Measurements from ENCODE around the gene ADARB1. TPM values are rescaled to one million over a fixed set of nuclear protein-coding genes. Genes with fewer than 3 reads are reported as not detected.
A peak's percentile ranks its signal among the peaks of the same experiment; 100 is the strongest.
"Not testable (repeated sequence)": the region's sequence is repeated elsewhere in the genome, so short reads cannot be mapped to it uniquely, and the experiment has no call there.

Gene ADARB1
- total RNA-seq, 1 experiment from 2014 or later: 31.9 TPM

DNA sequence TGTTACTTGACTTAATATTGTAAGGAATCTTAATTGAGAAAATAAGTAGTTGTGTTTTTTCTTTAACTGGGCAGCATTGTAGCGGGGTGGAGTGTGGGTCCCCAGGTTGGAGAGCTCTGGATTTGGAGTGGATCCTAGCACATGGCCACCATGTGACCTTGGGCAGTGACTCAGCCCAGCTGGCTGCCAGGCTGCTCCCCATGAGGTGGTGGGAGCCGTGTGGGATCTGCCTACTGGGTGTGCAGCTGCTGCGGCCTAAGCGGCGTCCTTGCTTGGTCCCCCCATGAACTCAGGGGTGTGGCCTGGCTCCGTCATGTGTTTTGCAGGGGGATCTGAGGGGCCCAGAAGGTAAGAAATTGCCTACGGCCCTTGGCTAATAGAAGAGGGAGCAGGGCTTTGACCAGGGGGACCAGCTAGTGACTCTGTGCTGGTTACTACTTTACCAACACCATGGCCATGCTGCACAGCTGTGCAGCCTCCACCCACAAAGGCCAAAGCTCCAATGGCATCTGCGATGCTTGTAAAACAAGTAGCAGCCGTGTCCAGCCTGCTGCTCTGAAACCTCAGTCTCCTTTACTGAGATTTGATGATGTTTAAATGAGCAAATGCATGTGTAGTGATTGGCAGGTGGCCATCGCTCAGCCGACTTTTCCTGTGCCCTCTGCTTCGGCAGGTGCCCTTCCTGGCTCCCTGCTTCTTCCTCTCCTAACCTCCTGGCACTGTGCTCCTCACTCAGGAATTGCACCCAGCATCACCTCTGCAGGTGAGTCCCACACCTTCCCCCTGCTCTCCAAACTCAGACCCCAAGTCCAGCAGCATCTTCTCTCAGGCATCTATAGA, 68.3 kb downstream of the ADARB1 start:
- Histone ChIP-seq H3K27me3 (replicated peaks; ENCODE audit: insufficient read depth, low read depth, low read length, poor library complexity) (no peaks in the 10 kb centered on the region), H3K4me3 (ENCODE audit: low read depth, low read length, poor library complexity, severe bottlenecking) (no peak overlapping the region), H3K9me3 (ENCODE audit: low read depth, low read length, poor library complexity, severe bottlenecking) (no peaks in the 10 kb centered on the region), H3K27ac (ENCODE audit: low read depth, low read length, poor library complexity, severe bottlenecking) (no peak overlapping the region), H3K4me1 (ENCODE audit: insufficient read depth, low read length, poor library complexity, severe bottlenecking) (no peaks in the 10 kb centered on the region), H3K36me3 (ENCODE audit: insufficient read depth, low read length, poor library complexity, severe bottlenecking) (no peaks in the 10 kb centered on the region)
- DNase-seq (ENCODE audit: low spot score): peak; percentile 11
- no peak for TF ChIP-seq EZH2 (IDR thresholded peaks at IDR 0.05; ENCODE audit: borderline replicate concordance, low read depth, low read length, poor library complexity, severe bottlenecking)
- TF ChIP-seq, protein P1, sequence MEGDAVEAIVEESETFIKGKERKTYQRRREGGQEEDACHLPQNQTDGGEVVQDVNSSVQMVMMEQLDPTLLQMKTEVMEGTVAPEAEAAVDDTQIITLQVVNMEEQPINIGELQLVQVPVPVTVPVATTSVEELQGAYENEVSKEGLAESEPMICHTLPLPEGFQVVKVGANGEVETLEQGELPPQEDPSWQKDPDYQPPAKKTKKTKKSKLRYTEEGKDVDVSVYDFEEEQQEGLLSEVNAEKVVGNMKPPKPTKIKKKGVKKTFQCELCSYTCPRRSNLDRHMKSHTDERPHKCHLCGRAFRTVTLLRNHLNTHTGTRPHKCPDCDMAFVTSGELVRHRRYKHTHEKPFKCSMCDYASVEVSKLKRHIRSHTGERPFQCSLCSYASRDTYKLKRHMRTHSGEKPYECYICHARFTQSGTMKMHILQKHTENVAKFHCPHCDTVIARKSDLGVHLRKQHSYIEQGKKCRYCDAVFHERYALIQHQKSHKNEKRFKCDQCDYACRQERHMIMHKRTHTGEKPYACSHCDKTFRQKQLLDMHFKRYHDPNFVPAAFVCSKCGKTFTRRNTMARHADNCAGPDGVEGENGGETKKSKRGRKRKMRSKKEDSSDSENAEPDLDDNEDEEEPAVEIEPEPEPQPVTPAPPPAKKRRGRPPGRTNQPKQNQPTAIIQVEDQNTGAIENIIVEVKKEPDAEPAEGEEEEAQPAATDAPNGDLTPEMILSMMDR (conservative IDR thresholded peaks at IDR 0.05; ENCODE audit: low read depth, low read length): no peak
- intact Hi-C loops (cut with micrococcal nuclease; ENCODE audit: unreplicated experiment): loop anchor here (5.0 to 10.0 kb wide), 2 partner anchors 150 to 682 kb away; no protein-coding TSS in a partner anchor
- BruUV-seq (replicated peaks): no TSS peak
- POLR2A ChIA-PET (ENCODE audit: low non-redundant PET): no interaction called here
- CTCF ChIA-PET: no interaction called here

DNA sequence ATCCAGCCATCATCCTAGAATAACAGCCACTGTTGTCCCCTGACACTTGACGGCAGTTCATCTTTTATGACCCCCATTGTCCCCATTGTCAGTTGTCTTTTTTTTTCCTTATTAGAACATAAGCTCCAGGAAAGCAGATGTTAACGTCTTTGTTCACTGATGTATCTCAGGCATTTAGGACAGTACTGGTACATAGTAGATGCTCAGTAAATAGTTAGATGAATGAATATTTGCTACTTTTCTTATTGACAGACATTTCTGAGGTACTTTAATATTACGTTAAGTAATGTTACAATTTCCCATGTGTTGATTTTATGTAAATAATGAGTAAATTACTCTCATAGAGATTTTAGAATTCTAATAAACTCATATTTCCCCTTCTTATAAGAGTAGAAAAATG, 69.5 kb downstream of the ADARB1 start:
- Histone ChIP-seq H3K27me3 (replicated peaks; ENCODE audit: insufficient read depth, low read depth, low read length, poor library complexity) (no peaks in the 10 kb centered on the region), H3K36me3 (ENCODE audit: insufficient read depth, low read length, poor library complexity, severe bottlenecking) (no peaks in the 10 kb centered on the region), H3K4me3 (ENCODE audit: low read depth, low read length, poor library complexity, severe bottlenecking) (no peak overlapping the region), H3K9me3 (ENCODE audit: low read depth, low read length, poor library complexity, severe bottlenecking) (no peaks in the 10 kb centered on the region), H3K27ac (ENCODE audit: low read depth, low read length, poor library complexity, severe bottlenecking) (no peak overlapping the region), H3K4me1 (ENCODE audit: insufficient read depth, low read length, poor library complexity, severe bottlenecking) (no peaks in the 10 kb centered on the region)
- ChIA-PET CTCF (no interaction called here), POLR2A (ENCODE audit: low non-redundant PET) (no interaction called here)
- TF ChIP-seq, protein P1 (conservative IDR thresholded peaks at IDR 0.05; ENCODE audit: low read depth, low read length): no peak
- TF ChIP-seq EZH2 (IDR thresholded peaks at IDR 0.05; ENCODE audit: borderline replicate concordance, low read depth, low read length, poor library complexity, severe bottlenecking): no peak
- no peak for DNase-seq (ENCODE audit: low spot score)
- intact Hi-C loops (cut with micrococcal nuclease; ENCODE audit: unreplicated experiment): loop anchor here (5.0 to 10.0 kb wide), 2 partner anchors 148 to 681 kb away; no protein-coding TSS in a partner anchor
- BruUV-seq (replicated peaks): no TSS peak

DNA sequence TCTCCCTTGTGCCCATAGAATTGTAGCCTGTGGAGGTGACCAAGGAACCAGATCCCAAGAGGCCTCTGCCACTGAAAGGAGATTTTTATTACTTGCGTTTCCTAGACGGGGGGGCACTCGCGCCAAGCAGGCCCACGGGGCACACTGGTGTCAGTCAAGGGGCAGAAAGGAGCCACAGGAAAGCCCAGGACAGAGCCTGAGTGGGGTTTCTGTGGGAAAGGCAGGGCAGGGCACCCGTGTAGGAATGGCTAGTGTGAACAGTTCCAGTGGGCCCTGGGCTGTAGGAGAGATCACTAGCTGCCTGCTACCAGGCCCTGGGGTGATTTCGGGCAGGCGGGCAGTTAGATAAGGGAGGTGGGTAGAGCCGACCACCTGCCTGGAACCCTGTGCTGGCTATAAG, 70.8 kb downstream of the ADARB1 start:
- no peaks in the 10 kb centered on the region for H3K4me1 ChIP-seq (ENCODE audit: insufficient read depth, low read length, poor library complexity, severe bottlenecking)
- POLR2A ChIA-PET (ENCODE audit: low non-redundant PET): no interaction called here
- BruUV-seq (replicated peaks): no TSS peak
- no peaks in the 10 kb centered on the region for H3K9me3 ChIP-seq (ENCODE audit: low read depth, low read length, poor library complexity, severe bottlenecking)
- no peak overlapping the region for H3K4me3 ChIP-seq (ENCODE audit: low read depth, low read length, poor library complexity, severe bottlenecking)
- no peaks in the 10 kb centered on the region for H3K36me3 ChIP-seq (ENCODE audit: insufficient read depth, low read length, poor library complexity, severe bottlenecking)
- DNase-seq (ENCODE audit: low spot score): no peak
- no peaks in the 10 kb centered on the region for H3K27me3 ChIP-seq (replicated peaks; ENCODE audit: insufficient read depth, low read depth, low read length, poor library complexity)
- intact Hi-C loops (cut with micrococcal nuclease; ENCODE audit: unreplicated experiment): loop anchor here (10.0 kb wide), 1 partner anchor 680 kb away; no protein-coding TSS in a partner anchor
- CTCF ChIA-PET: no interaction called here
- H3K27ac ChIP-seq (ENCODE audit: low read depth, low read length, poor library complexity, severe bottlenecking): no peak overlapping the region
- TF ChIP-seq, protein P1 (conservative IDR thresholded peaks at IDR 0.05; ENCODE audit: low read depth, low read length): no peak

DNA sequence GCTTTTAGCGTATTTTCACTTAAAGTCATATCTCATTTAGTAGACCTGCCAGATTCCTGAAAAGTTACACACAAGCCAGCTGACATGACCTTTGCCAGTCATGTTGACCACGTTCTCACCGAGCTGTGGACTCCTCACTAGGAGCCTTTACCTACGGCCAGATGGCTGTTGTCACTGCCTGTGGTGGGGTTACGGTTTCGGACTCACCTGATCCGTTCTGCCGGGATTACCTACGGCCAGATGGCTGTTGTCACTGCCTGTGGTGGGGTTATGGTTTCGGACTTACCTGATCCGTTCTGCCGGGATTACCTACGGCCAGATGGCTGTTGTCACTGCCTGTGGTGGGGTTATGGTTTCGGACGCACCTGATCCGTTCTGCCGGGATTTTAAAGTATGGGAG, 71.5 kb downstream of the ADARB1 start:
- H3K36me3 ChIP-seq (ENCODE audit: insufficient read depth, low read length, poor library complexity, severe bottlenecking); H3K27me3 ChIP-seq (replicated peaks; ENCODE audit: insufficient read depth, low read depth, low read length, poor library complexity); H3K9me3 ChIP-seq (ENCODE audit: low read depth, low read length, poor library complexity, severe bottlenecking); DNase-seq (ENCODE audit: low spot score); BruUV-seq (replicated peaks); CTCF ChIA-PET; H3K4me1 ChIP-seq (ENCODE audit: insufficient read depth, low read length, poor library complexity, severe bottlenecking); H3K4me3 ChIP-seq (ENCODE audit: low read depth, low read length, poor library complexity, severe bottlenecking); H3K27ac ChIP-seq (ENCODE audit: low read depth, low read length, poor library complexity, severe bottlenecking); POLR2A ChIA-PET (ENCODE audit: low non-redundant PET): not testable (repeated sequence)
- intact Hi-C loops (cut with micrococcal nuclease; ENCODE audit: unreplicated experiment): loop anchor here (10.0 kb wide), 1 partner anchor 679 kb away; no protein-coding TSS in a partner anchor
